Effector memory CD8-positive, alpha-beta T cell (primary cell): Measurements from ENCODE around the gene CLP1.
"Not testable (repeated sequence)": the region's sequence is repeated elsewhere in the genome, so short reads cannot be mapped to it uniquely, and the experiment has no call there.

Experiments
- ATAC-seq: fragments of 150-1000 bp; cut with Tn5 transposase; replicated peaks from 2 replicates; pipeline ENCODE4 v1.10.0; 2021; ENCODE audit warnings: mild to moderate bottlenecking, moderate library complexity
- DNase-seq, 3 experiments: peaks; one replicate each; pipeline ENCODE4 v3.0.0; 2021
- H3K27ac Mint-ChIP-seq, 2 donors: one replicate each; pipeline ENCODE4 v1.8.0; 2022; ENCODE audit warnings: mild to moderate bottlenecking in 2 of 2, mixed read lengths in 2 of 2, moderate library complexity in 2 of 2
- H3K27me3 Mint-ChIP-seq, 2 donors: one replicate each; pipeline ENCODE4 v1.8.0; 2022; ENCODE audit warnings: mixed read lengths in 2 of 2
- H3K36me3 Mint-ChIP-seq: one replicate; pipeline ENCODE4 v1.8.0; 2022; ENCODE audit warnings: mild to moderate bottlenecking, moderate library complexity, mixed read lengths; ENCODE audit not compliant: insufficient read depth
- H3K4me1 Mint-ChIP-seq, 2 donors: one replicate each; pipeline ENCODE4 v1.8.0; 2022; ENCODE audit warnings: low read depth in 2 of 2, mixed read lengths in 2 of 2
- H3K4me3 Mint-ChIP-seq, 2 donors: one replicate each; pipeline ENCODE4 v1.8.0; 2022; ENCODE audit warnings: mild to moderate bottlenecking in 2 of 2, mixed read lengths in 2 of 2, moderate library complexity in 2 of 2
- H3K9me3 Mint-ChIP-seq, 2 donors: one replicate each; pipeline ENCODE4 v1.8.0; 2022; ENCODE audit warnings: mixed read lengths in 2 of 2

CLP1 gene

DNA sequence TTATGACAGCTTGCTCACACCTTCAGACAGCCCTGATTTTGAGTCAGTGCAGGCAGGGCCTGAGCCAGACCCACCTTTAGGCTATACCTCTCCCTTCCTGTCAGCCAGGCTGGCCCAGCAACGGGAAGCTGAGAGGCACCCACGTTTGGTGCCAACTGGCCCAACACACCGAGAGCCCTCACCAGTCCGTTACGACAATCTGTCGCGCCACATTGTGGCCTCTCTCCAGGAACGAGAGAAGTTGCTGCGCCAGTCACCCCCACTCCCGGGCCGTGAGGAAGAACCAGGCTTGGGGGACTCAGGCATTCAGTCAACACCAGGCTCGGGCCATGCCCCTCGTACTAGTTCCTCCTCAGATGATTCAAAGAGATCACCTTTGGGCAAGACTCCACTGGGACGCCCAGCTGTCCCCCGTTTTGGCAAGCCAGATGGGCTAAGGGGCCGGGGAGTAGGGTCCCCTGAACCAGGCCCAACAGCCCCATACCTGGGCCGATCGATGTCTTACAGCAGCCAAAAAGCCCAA, 41.3 kb downstream of the CLP1 start:
- H3K4me1 Mint-ChIP-seq, result no peaks in the 10 kb centered on the region
- H3K27ac Mint-ChIP-seq, result peak overlapping the region in 1 of 2 donors; percentile 18
- H3K9me3 Mint-ChIP-seq, result no peaks in the 10 kb centered on the region
- H3K27me3 Mint-ChIP-seq, result no peaks in the 10 kb centered on the region
- DNase-seq (no peak), ATAC-seq (no peak)
- H3K4me3 Mint-ChIP-seq, result no peak overlapping the region
- H3K36me3 Mint-ChIP-seq, result peaks cover 94% of the 10 kb centered on the region

DNA sequence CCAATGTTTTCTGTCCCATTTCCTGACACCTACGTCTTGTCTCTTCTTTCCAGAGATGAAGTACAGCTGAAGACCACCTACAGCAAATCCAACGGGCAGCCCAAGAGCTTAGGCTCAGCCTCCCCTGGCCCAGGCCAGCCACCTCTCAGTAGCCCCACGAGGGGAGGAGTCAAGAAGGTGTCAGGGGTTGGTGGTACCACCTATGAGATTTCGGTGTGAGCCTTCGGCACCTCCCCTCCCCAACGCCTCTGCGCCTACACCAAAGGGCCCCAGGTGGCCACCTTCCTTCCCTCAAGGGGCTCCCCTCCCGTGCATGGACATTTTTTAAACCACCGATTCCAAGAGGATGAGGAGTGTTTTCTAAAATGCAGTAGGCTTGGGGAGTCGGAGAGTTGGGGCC, 42.3 kb downstream of the CLP1 start:
- Mint-ChIP-seq H3K27ac (peak overlapping the region in 1 of 2 donors; percentile 21), H3K9me3 (no peaks in the 10 kb centered on the region), H3K36me3 (peaks cover 89% of the 10 kb centered on the region), H3K27me3 (no peaks in the 10 kb centered on the region), H3K4me1 (no peaks in the 10 kb centered on the region), H3K4me3 (no peak overlapping the region)
- no peak for ATAC-seq
- no peak for DNase-seq

DNA sequence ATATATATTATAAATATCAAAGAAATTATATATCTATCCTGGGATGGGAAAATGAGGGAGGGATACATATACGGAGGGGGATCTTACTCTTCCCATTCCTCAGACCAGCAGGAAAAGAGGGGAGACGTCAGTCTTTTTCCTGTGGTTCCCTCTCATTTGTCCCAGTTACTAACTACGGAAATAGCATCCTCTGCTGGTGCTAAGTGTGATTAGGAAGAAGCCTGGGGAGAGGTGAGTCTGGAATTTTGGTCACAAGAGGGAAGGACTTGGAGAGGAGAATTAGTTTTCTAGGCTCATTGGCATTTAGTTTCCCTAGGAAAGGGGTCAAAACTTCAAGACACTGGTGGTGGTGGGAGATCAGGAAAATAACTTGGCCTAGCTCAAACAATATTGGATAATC, 42.9 kb downstream of the CLP1 start:
- no peaks in the 10 kb centered on the region for H3K27me3 Mint-ChIP-seq
- ATAC-seq (no peak), DNase-seq (no peak)
- no peaks in the 10 kb centered on the region for H3K9me3 Mint-ChIP-seq
- H3K4me1 Mint-ChIP-seq, result no peaks in the 10 kb centered on the region
- H3K27ac Mint-ChIP-seq, result peak overlapping the region in 1 of 2 donors; percentile 21
- no peak overlapping the region for H3K4me3 Mint-ChIP-seq
- peaks cover 86% of the 10 kb centered on the region for H3K36me3 Mint-ChIP-seq

DNA sequence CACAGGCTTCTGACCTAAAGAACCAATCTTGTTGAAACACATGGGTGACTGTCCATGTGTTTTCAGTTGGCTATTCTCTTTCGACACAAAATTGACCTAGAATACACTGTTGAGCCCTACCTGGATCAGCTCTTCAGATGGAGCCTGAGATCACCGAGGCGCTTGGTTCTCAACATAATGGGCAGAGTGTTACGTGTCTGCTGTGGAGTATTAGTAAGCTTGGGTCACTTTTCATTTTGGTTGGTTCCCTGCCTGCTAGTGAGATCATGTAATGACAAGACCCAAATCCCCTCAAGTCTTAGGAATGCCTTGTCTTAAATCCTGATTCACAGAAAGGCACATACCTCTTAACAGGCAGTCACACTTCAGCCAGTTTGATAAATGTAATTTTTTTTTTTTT, 45.8 kb downstream of the CLP1 start:
- Mint-ChIP-seq H3K4me1 (peaks cover 0 to 3% of the 10 kb centered on the region in 2 donors), H3K4me3 (no peak overlapping the region), H3K9me3 (no peaks in the 10 kb centered on the region), H3K27me3 (no peaks in the 10 kb centered on the region), H3K36me3 (peaks cover 60% of the 10 kb centered on the region), H3K27ac (no peak overlapping the region)
- ATAC-seq, result no peak
- DNase-seq, result no peak

DNA sequence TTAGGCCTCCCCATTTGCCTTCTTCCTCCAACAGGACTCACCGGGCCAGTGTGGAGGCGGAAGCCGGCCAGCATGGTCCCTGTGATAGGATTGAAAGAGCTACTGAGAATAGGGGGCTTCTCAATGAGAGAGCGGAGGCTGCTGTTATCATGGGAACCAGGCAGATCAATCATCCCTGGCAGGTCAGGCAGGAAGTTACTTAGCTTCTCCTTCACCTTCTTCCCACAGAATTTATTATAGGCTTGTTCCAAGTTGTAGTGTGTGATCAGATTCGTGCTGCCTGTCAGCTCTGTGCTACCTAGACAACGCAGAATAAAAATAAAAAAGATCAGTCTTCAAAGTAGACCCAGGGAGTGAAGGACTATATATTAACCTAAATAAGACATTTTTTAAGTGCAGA, 47.4 kb downstream of the CLP1 start:
- ATAC-seq, result no peak
- DNase-seq, result no peak
- H3K4me1 Mint-ChIP-seq, result peaks cover 0 to 8% of the 10 kb centered on the region in 2 donors
- H3K4me3 Mint-ChIP-seq, result no peak overlapping the region
- H3K27ac Mint-ChIP-seq, result peak overlapping the region; percentile 51 to 74
- H3K36me3 Mint-ChIP-seq, result peaks cover 44% of the 10 kb centered on the region
- H3K9me3 Mint-ChIP-seq, result no peaks in the 10 kb centered on the region
- H3K27me3 Mint-ChIP-seq, result no peaks in the 10 kb centered on the region

GRCh38 chr11:57705432-57705831, 47.9 kb downstream of the CLP1 start:
- Mint-ChIP-seq H3K4me1 (peaks cover 0 to 11% of the 10 kb centered on the region in 2 donors), H3K36me3 (peaks cover 40% of the 10 kb centered on the region), H3K27ac (peak overlapping the region; percentile 51 to 74)
- not testable (repeated sequence) for H3K9me3 Mint-ChIP-seq, ATAC-seq, H3K27me3 Mint-ChIP-seq, H3K4me3 Mint-ChIP-seq, DNase-seq

DNA sequence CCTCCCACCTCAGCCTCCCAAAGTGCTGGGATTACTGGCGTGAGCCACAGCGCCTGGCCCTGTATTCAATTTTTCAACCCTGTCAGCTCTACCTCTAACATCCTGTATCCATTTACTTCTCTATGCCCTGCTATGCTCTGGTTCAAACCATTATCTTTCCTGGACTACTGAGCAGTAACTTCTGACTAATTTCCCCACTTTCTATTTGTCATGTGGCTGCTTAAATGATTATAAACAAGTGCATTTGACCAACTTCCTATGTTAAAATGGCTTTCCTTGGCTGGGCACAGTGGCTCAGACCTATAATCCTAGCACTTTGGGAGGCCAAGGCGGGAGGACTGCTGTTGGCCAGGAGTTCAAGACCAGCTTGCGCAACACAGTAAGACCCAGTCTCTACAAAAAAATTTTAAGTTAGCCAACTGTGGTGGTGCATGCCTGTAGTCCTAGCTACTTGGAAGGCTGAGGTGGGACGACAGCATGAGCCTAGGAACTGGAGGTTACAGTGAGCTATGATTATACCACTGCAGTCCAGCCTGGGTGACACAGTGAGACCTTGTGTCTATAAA, 52.3 kb downstream of the CLP1 start:
- Mint-ChIP-seq H3K4me3 (no peak overlapping the region), H3K27me3 (no peaks in the 10 kb centered on the region), H3K36me3 (peaks cover 25% of the 10 kb centered on the region), H3K27ac (no peak overlapping the region), H3K9me3 (no peaks in the 10 kb centered on the region), H3K4me1 (peaks cover 22 to 34% of the 10 kb centered on the region in 2 donors)
- DNase-seq (no peak), ATAC-seq (no peak)
